Activated CD4-positive, alpha-beta T cell treated with anti-CD3 and anti-CD28 coated beads, Interleukin-2, amount 50 U/mL, for 4 hours (primary cell): ENCODE results near the gene KMT2B.

Source experiments
- DNase-seq, 2 experiments: peaks; one replicate each; pipeline ENCODE4 v3.0.0-alpha.2; 2020

Gene KMT2B

GRCh38 chr19:35783469-35784434, 65.9 kb downstream of the KMT2B start:
- no peak for DNase-seq

GRCh38 chr19:35784503-35785338, 66.9 kb downstream of the KMT2B start:
- no peak for DNase-seq

GRCh38 chr19:35785339-35785627, 67.5 kb downstream of the KMT2B start:
- DNase-seq = no peak

GRCh38 chr19:35786299-35787160, 68.7 kb downstream of the KMT2B start:
- DNase-seq = no peak

- DNase-seq = no peak
These were observed 69.5 kb downstream of the KMT2B start for GRCh38 chr19:35787227-35787799.
